Liver (tissue), 3 donors: ENCODE data around the gene DNAJC2.

Source experiments
- CTCF ChIP-seq: fragments of 150-350 bp; IDR thresholded peaks from 2 replicates; pipeline ENCODE4 v1.5.1; 2017; ENCODE audit warnings: improper control_type of control experiment, low read depth, low read length; ENCODE audit not compliant: missing input control
- EGR1 ChIP-seq, 2 donors: IDR thresholded peaks; 2 replicates each; pipeline ENCODE4 v1.6.1; 2016 to 2018; ENCODE audit warnings: antibody characterized with exemption in 2 of 2, low read depth in 2 of 2
- FOXA1 ChIP-seq: IDR thresholded peaks from 2 replicates; pipeline ENCODE4 v1.6.1; 2016; ENCODE audit warnings: antibody characterized with exemption
- GABPA ChIP-seq, 2 donors: IDR thresholded peaks in 1 of 2; conservative IDR thresholded peaks in 1 of 2; 2 replicates each; pipeline ENCODE4 v1.6.1; 2016; ENCODE audit warnings: antibody characterized with exemption in 2 of 2, mild to moderate bottlenecking in 1 of 2, moderate library complexity in 1 of 2
- JUND ChIP-seq, 2 donors: IDR thresholded peaks; 2 replicates each; pipeline ENCODE4 v1.6.1; 2016; ENCODE audit warnings: antibody characterized with exemption in 2 of 2
- RAD21 ChIP-seq, 2 donors: IDR thresholded peaks; 2 replicates each; pipeline ENCODE4 v1.6.1; 2016; ENCODE audit warnings: antibody characterized with exemption in 2 of 2, mild to moderate bottlenecking in 2 of 2
- RXRA ChIP-seq, 2 donors: IDR thresholded peaks; 2 replicates each; pipeline ENCODE4 v1.6.1; 2017 to 2018; ENCODE audit warnings: antibody characterized with exemption in 2 of 2, mild to moderate bottlenecking in 1 of 2
- SP1 ChIP-seq: IDR thresholded peaks from 2 replicates; pipeline ENCODE4 v1.6.1; 2018; ENCODE audit warnings: antibody characterized with exemption, mild to moderate bottlenecking
- TAF1 ChIP-seq: conservative IDR thresholded peaks from 2 replicates; pipeline ENCODE4 v1.6.1; 2016; ENCODE audit warnings: antibody characterized with exemption, mild to moderate bottlenecking
- YY1 ChIP-seq: IDR thresholded peaks from 2 replicates; pipeline ENCODE4 v1.6.1; 2016; ENCODE audit warnings: antibody characterized with exemption, mild to moderate bottlenecking
- TF ChIP-seq, protein P1 (sequence below): IDR thresholded peaks from 2 replicates; pipeline ENCODE4 v1.6.1; 2016; ENCODE audit warnings: antibody characterized with exemption
- TF ChIP-seq, protein P2 (sequence below): IDR thresholded peaks from 2 replicates; pipeline ENCODE4 v1.6.1; 2016; ENCODE audit warnings: antibody characterized with exemption
- TF ChIP-seq, protein P3 (sequence below): IDR thresholded peaks from 2 replicates; pipeline ENCODE4 v1.6.1; 2016; ENCODE audit warnings: antibody characterized with exemption, mild to moderate bottlenecking
- TF ChIP-seq, protein P4 (sequence below): IDR thresholded peaks from 2 replicates; pipeline ENCODE4 v1.6.1; 2016; ENCODE audit warnings: antibody characterized with exemption
- donor health status: healthy.
- donor health status: healthy.

DNA sequence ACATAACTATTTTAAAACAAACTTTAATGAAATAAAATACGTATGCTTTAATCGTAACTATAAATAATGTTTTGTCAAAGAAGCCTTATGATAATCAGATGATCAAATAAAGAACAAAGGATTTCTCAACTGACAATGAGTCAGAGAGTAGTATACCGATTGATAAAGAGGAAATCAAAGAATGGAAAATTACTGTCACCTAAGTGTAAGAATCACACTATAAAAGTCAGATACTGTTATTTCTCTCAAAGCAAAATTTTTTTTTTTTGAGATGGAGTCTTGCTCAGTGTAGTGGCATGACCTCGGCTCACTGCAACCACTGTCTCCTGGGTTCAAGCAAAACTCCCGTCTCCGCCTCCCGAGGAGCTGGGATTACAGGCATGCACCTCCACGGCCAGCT lies 18.8 kb downstream of the DNAJC2 start:
- TF ChIP-seq CTCF (no peak), JUND (IDR thresholded peaks at IDR 0.05) (no peak), GABPA (IDR thresholded peaks at IDR 0.05 in 1 of 2, conservative IDR thresholded peaks at IDR 0.05 in 1 of 2) (no peak), RAD21 (IDR thresholded peaks at IDR 0.05) (no peak), TAF1 (no peak), EGR1 (IDR thresholded peaks at IDR 0.05; ENCODE audit: low read depth in 2 of 2) (no peak), RXRA (IDR thresholded peaks at IDR 0.05) (no peak), YY1 (no peak), SP1 (no peak), FOXA1 (no peak)
- TF ChIP-seq, protein P1, sequence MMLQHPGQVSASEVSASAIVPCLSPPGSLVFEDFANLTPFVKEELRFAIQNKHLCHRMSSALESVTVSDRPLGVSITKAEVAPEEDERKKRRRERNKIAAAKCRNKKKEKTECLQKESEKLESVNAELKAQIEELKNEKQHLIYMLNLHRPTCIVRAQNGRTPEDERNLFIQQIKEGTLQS, result no peak
- TF ChIP-seq, protein P2, sequence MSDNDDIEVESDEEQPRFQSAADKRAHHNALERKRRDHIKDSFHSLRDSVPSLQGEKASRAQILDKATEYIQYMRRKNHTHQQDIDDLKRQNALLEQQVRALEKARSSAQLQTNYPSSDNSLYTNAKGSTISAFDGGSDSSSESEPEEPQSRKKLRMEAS, result no peak
- TF ChIP-seq, protein P3, sequence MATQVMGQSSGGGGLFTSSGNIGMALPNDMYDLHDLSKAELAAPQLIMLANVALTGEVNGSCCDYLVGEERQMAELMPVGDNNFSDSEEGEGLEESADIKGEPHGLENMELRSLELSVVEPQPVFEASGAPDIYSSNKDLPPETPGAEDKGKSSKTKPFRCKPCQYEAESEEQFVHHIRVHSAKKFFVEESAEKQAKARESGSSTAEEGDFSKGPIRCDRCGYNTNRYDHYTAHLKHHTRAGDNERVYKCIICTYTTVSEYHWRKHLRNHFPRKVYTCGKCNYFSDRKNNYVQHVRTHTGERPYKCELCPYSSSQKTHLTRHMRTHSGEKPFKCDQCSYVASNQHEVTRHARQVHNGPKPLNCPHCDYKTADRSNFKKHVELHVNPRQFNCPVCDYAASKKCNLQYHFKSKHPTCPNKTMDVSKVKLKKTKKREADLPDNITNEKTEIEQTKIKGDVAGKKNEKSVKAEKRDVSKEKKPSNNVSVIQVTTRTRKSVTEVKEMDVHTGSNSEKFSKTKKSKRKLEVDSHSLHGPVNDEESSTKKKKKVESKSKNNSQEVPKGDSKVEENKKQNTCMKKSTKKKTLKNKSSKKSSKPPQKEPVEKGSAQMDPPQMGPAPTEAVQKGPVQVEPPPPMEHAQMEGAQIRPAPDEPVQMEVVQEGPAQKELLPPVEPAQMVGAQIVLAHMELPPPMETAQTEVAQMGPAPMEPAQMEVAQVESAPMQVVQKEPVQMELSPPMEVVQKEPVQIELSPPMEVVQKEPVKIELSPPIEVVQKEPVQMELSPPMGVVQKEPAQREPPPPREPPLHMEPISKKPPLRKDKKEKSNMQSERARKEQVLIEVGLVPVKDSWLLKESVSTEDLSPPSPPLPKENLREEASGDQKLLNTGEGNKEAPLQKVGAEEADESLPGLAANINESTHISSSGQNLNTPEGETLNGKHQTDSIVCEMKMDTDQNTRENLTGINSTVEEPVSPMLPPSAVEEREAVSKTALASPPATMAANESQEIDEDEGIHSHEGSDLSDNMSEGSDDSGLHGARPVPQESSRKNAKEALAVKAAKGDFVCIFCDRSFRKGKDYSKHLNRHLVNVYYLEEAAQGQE, result no peak
- TF ChIP-seq, protein P4, sequence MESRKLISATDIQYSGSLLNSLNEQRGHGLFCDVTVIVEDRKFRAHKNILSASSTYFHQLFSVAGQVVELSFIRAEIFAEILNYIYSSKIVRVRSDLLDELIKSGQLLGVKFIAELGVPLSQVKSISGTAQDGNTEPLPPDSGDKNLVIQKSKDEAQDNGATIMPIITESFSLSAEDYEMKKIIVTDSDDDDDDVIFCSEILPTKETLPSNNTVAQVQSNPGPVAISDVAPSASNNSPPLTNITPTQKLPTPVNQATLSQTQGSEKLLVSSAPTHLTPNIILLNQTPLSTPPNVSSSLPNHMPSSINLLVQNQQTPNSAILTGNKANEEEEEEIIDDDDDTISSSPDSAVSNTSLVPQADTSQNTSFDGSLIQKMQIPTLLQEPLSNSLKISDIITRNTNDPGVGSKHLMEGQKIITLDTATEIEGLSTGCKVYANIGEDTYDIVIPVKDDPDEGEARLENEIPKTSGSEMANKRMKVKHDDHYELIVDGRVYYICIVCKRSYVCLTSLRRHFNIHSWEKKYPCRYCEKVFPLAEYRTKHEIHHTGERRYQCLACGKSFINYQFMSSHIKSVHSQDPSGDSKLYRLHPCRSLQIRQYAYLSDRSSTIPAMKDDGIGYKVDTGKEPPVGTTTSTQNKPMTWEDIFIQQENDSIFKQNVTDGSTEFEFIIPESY, result no peak
